ENCODE measurements around the gene SNX20. TPM values are rescaled to one million over a fixed set of nuclear protein-coding genes. Genes with fewer than 3 reads are reported as not detected.

Gene SNX20
- total and polyA plus RNA-seq, 8 donors = 0.09 to 2.8 (median 0.49) TPM

GRCh38 chr16:50634947-50635346 lies 46.2 kb downstream of the SNX20 start:
- no peaks in the 10 kb centered on the region for H3K36me3 ChIP-seq
- no peak for FAIRE-seq
- H3K27ac ChIP-seq = no peak overlapping the region
- no peak overlapping the region for H3K4me3 ChIP-seq
- H3K27me3 ChIP-seq = no peaks in the 10 kb centered on the region
- WGBS, 2 donors = 73 to 88% methylated on average over 1 of the region's 1 CpG
- intact Hi-C loops (cut with DNase I) = no loop called here
- H3K4me1 ChIP-seq = no peaks in the 10 kb centered on the region
- DNase-seq = no peak
- H3K9me3 ChIP-seq = no peaks in the 10 kb centered on the region
- no peak for ATAC-seq
- TF ChIP-seq, protein P1, sequence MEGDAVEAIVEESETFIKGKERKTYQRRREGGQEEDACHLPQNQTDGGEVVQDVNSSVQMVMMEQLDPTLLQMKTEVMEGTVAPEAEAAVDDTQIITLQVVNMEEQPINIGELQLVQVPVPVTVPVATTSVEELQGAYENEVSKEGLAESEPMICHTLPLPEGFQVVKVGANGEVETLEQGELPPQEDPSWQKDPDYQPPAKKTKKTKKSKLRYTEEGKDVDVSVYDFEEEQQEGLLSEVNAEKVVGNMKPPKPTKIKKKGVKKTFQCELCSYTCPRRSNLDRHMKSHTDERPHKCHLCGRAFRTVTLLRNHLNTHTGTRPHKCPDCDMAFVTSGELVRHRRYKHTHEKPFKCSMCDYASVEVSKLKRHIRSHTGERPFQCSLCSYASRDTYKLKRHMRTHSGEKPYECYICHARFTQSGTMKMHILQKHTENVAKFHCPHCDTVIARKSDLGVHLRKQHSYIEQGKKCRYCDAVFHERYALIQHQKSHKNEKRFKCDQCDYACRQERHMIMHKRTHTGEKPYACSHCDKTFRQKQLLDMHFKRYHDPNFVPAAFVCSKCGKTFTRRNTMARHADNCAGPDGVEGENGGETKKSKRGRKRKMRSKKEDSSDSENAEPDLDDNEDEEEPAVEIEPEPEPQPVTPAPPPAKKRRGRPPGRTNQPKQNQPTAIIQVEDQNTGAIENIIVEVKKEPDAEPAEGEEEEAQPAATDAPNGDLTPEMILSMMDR (IDR thresholded peaks at IDR 0.05) = no peak

DNA sequence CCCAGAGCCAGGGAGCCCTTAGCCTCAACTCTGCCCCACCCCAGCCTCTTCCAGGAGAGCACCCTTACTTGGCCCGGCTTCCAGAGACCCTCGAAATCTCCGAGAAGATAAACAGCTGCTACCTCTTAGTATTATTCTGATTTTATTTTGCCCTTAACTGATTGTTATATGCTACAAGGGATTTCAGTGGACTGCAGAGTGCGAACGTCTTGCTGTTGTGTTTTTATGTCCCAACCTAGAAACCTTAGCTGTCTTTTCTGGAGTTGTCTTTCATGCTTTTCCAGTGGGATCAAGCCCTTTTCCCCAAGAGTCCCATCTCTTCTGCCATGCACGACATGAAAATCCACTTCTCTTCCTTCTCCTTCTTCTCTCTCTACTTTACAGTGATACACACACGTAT lies 47.0 kb downstream of the SNX20 start:
- intact Hi-C loops (cut with DNase I) = no loop called here
- ATAC-seq = no peak
- TF ChIP-seq, protein P1 (IDR thresholded peaks at IDR 0.05) = no peak
- no peak for FAIRE-seq
- Histone ChIP-seq H3K36me3 (no peaks in the 10 kb centered on the region), H3K27me3 (no peaks in the 10 kb centered on the region), H3K4me1 (no peaks in the 10 kb centered on the region), H3K9me3 (no peaks in the 10 kb centered on the region), H3K27ac (no peak overlapping the region), H3K4me3 (no peak overlapping the region)
- 89 to 90% methylated on average over 7 of the region's 7 CpGs for WGBS, 2 donors
- DNase-seq = no peak

GRCh38 chr16:50632927-50633800 lies 47.9 kb downstream of the SNX20 start:
- WGBS, 2 donors = 94% methylated on average over 29 to 30 of the region's 30 CpGs
- Histone ChIP-seq H3K27ac (no peak overlapping the region), H3K4me1 (no peaks in the 10 kb centered on the region), H3K9me3 (no peaks in the 10 kb centered on the region), H3K4me3 (no peak overlapping the region), H3K36me3 (no peaks in the 10 kb centered on the region), H3K27me3 (no peaks in the 10 kb centered on the region)
- intact Hi-C loops (cut with DNase I) = no loop called here
- FAIRE-seq (no peak), ATAC-seq (no peak), DNase-seq (no peak)
- TF ChIP-seq, protein P1 (IDR thresholded peaks at IDR 0.05) = no peak

GRCh38 chr16:50631985-50632576 lies 49.0 kb downstream of the SNX20 start:
- FAIRE-seq = no peak

More at GRCh38 chr16:50631985-50632576, 49.0 kb downstream of the SNX20 start:
- DNase-seq (no peak), ATAC-seq (no peak)
- Histone ChIP-seq H3K4me1 (no peaks in the 10 kb centered on the region), H3K27ac (no peak overlapping the region), H3K36me3 (no peaks in the 10 kb centered on the region), H3K4me3 (no peak overlapping the region), H3K27me3 (no peaks in the 10 kb centered on the region), H3K9me3 (no peaks in the 10 kb centered on the region)
- WGBS, 2 donors = 92 to 95% methylated on average over 22 of the region's 22 CpGs
- intact Hi-C loops (cut with DNase I) = no loop called here
- TF ChIP-seq, protein P1 (IDR thresholded peaks at IDR 0.05) = no peak
